ENCODE measurements around the gene ODAD4. TPM values are rescaled to one million over a fixed set of nuclear protein-coding genes. Genes with fewer than 3 reads are reported as not detected.
"Not testable (repeated sequence)": the region's sequence is repeated elsewhere in the genome, so short reads cannot be mapped to it uniquely, and the experiment has no call there.

Gene ODAD4
- total RNA-seq, 1 donor from 2014 or later = 0.70 TPM

GRCh38 chr17:41919840-41920579, 10.4 kb upstream of the ODAD4 start:
- no peaks in the 10 kb centered on the region for H3K27me3 Mint-ChIP-seq (ENCODE audit: low read depth)
- peak overlapping the region; percentile 41 for H3K27ac Mint-ChIP-seq (ENCODE audit: unreplicated experiment)
- H3K9me3 Mint-ChIP-seq (ENCODE audit: low read depth) = no peaks in the 10 kb centered on the region
- peaks cover 36% of the 10 kb centered on the region for H3K4me1 Mint-ChIP-seq (ENCODE audit: low read depth)
- no peak for DNase-seq (ENCODE audit: low spot score)
- peaks cover 3% of the 10 kb centered on the region for H3K36me3 Mint-ChIP-seq (ENCODE audit: low read depth)
- no peak for TF ChIP-seq CTCF (IDR thresholded peaks at IDR 0.05)
- peak overlapping the region; percentile 45 for H3K4me3 Mint-ChIP-seq (ENCODE audit: unreplicated experiment)

- DNase-seq (ENCODE audit: low spot score) = no peak
- no peaks in the 10 kb centered on the region for H3K27me3 Mint-ChIP-seq (ENCODE audit: low read depth)
- peaks cover 31% of the 10 kb centered on the region for H3K4me1 Mint-ChIP-seq (ENCODE audit: low read depth)
- TF ChIP-seq CTCF (IDR thresholded peaks at IDR 0.05) = no peak
- no peaks in the 10 kb centered on the region for H3K9me3 Mint-ChIP-seq (ENCODE audit: low read depth)
- no peak overlapping the region for H3K27ac Mint-ChIP-seq (ENCODE audit: unreplicated experiment)
- no peak overlapping the region for H3K4me3 Mint-ChIP-seq (ENCODE audit: unreplicated experiment)
- peaks cover 3% of the 10 kb centered on the region for H3K36me3 Mint-ChIP-seq (ENCODE audit: low read depth)
These were observed 9.8 kb upstream of the ODAD4 start for GRCh38 chr17:41920580-41920955.

- no peaks in the 10 kb centered on the region for H3K9me3 Mint-ChIP-seq (ENCODE audit: low read depth)
- no peak for TF ChIP-seq CTCF (IDR thresholded peaks at IDR 0.05)
- no peaks in the 10 kb centered on the region for H3K36me3 Mint-ChIP-seq (ENCODE audit: low read depth)
- no peak for DNase-seq (ENCODE audit: low spot score)
- H3K27me3 Mint-ChIP-seq (ENCODE audit: low read depth) = no peaks in the 10 kb centered on the region
- no peak overlapping the region for H3K4me3 Mint-ChIP-seq (ENCODE audit: unreplicated experiment)
- no peak overlapping the region for H3K27ac Mint-ChIP-seq (ENCODE audit: unreplicated experiment)
- peaks cover 20% of the 10 kb centered on the region for H3K4me1 Mint-ChIP-seq (ENCODE audit: low read depth)
These were observed 4.3 kb upstream of the ODAD4 start for GRCh38 chr17:41925991-41926590.

- Mint-ChIP-seq H3K9me3 (ENCODE audit: low read depth) (no peaks in the 10 kb centered on the region), H3K27me3 (ENCODE audit: low read depth) (no peaks in the 10 kb centered on the region), H3K4me3 (ENCODE audit: unreplicated experiment) (no peak overlapping the region), H3K27ac (ENCODE audit: unreplicated experiment) (peak overlapping the region; percentile 97), H3K4me1 (ENCODE audit: low read depth) (peaks cover 23% of the 10 kb centered on the region), H3K36me3 (ENCODE audit: low read depth) (no peaks in the 10 kb centered on the region)
- no peak for DNase-seq (ENCODE audit: low spot score)
- TF ChIP-seq CTCF (IDR thresholded peaks at IDR 0.05) = no peak
These were observed 1.6 kb upstream of the ODAD4 start for GRCh38 chr17:41928693-41929251.

- H3K9me3 Mint-ChIP-seq (ENCODE audit: low read depth); DNase-seq (ENCODE audit: low spot score); H3K27me3 Mint-ChIP-seq (ENCODE audit: low read depth); H3K36me3 Mint-ChIP-seq (ENCODE audit: low read depth): not testable (repeated sequence)
- Mint-ChIP-seq H3K4me1 (ENCODE audit: low read depth) (peaks cover 23% of the 10 kb centered on the region), H3K4me3 (ENCODE audit: unreplicated experiment) (peak overlapping the region; percentile 88), H3K27ac (ENCODE audit: unreplicated experiment) (peak overlapping the region; percentile 97)
These were observed 378 bp downstream of the ODAD4 start for GRCh38 chr17:41930833-41931156.

GRCh38 chr17:41931715-41932114, 1.3 kb downstream of the ODAD4 start:
- DNase-seq (ENCODE audit: low spot score); H3K27ac Mint-ChIP-seq (ENCODE audit: unreplicated experiment); H3K27me3 Mint-ChIP-seq (ENCODE audit: low read depth); H3K9me3 Mint-ChIP-seq (ENCODE audit: low read depth); H3K4me3 Mint-ChIP-seq (ENCODE audit: unreplicated experiment); H3K36me3 Mint-ChIP-seq (ENCODE audit: low read depth): not testable (repeated sequence)
- H3K4me1 Mint-ChIP-seq (ENCODE audit: low read depth) = peaks cover 23% of the 10 kb centered on the region
